Measurements from ENCODE around the gene RAB40AL. TPM values are rescaled to one million over a fixed set of nuclear protein-coding genes. Genes with fewer than 3 reads are reported as not detected.

Gene RAB40AL
- total and polyA plus RNA-seq, 2 of the 8 experiments (the other 6 are each of a cell fraction or from before 2014, with no cell fraction given), result 0.27 to 0.30 TPM

- Histone ChIP-seq H3K56ac (replicated peaks; ENCODE audit: insufficient read length, low read depth, low read length) (no peak overlapping the region), H3K14ac (ENCODE audit: insufficient read length) (no peak overlapping the region), H3K23me2 (ENCODE audit: low read depth, low read length) (no peaks in the 10 kb centered on the region), H3K79me1 (ENCODE audit: low read depth, low read length) (no peaks in the 10 kb centered on the region), H3K79me2 (ENCODE audit: control insufficient read depth in 1 of 2, insufficient read depth in 2 of 2, low read length in 2 of 2) (no peaks in the 10 kb centered on the region), H2BK5ac (ENCODE audit: low read depth, low read length) (no peak overlapping the region), H3K27me3 (replicated peaks in 1 of 4; ENCODE audit: control insufficient read depth in 3 of 4, extremely low read depth in 1 of 4, insufficient read depth in 3 of 4, low read length in 3 of 4) (no peaks in the 10 kb centered on the region), H3K4me2 (ENCODE audit: insufficient read depth in 1 of 2, low read depth in 2 of 2, low read length in 2 of 2) (no peak overlapping the region), H3K4me1 (replicated peaks in 1 of 4; ENCODE audit: control insufficient read depth in 3 of 4, insufficient read depth in 4 of 4, low read length in 3 of 4) (no peaks in the 10 kb centered on the region), H2BK15ac (ENCODE audit: low read length) (no peak overlapping the region), H3K4ac (replicated peaks; ENCODE audit: insufficient read length, low read depth, low read length) (no peak overlapping the region), H2AFZ (ENCODE audit: low read length) (no peak overlapping the region), H2BK20ac (ENCODE audit: low read length) (no peak overlapping the region), H3K9me3 (ENCODE audit: insufficient read depth in 2 of 2, low read depth in 1 of 2, low read length in 1 of 2) (no peaks in the 10 kb centered on the region), H4K20me1 (replicated peaks in 1 of 2; ENCODE audit: control insufficient read depth in 1 of 2, insufficient read depth in 2 of 2, low read length in 2 of 2) (peaks cover 0 to 2% of the 10 kb centered on the region in 2 experiments), H4K5ac (ENCODE audit: insufficient read length, low read depth, low read length) (no peak overlapping the region), H2AK5ac (ENCODE audit: low read depth, low read length) (no peak overlapping the region), H3K36me3 (ENCODE audit: control insufficient read depth in 2 of 4, insufficient read depth in 4 of 4, low read length in 3 of 4) (no peaks in the 10 kb centered on the region), H3K27ac (ENCODE audit: low read depth, low read length) (no peak overlapping the region), H3K9ac (replicated peaks in 1 of 4; ENCODE audit: extremely low read depth in 1 of 4, low read depth in 3 of 4, low read length in 3 of 4) (no peak overlapping the region), H3K23ac (ENCODE audit: insufficient read length) (no peak overlapping the region), H2BK120ac (replicated peaks; ENCODE audit: low read depth, low read length) (no peak overlapping the region), H3K4me3 (ENCODE audit: extremely low read depth in 1 of 4, insufficient read depth in 2 of 4, low read depth in 3 of 4, low read length in 4 of 4) (no peak overlapping the region), H2BK12ac (ENCODE audit: low read depth, low read length) (no peak overlapping the region), H4K91ac (replicated peaks; ENCODE audit: insufficient read length, low read length) (no peak overlapping the region), H4K8ac (ENCODE audit: extremely low read depth, insufficient read depth, low read length) (no peak overlapping the region), H3K18ac (ENCODE audit: extremely low read depth, low read length) (no peak overlapping the region)
- ChIA-PET POLR2A (ENCODE audit: partially characterized antibody) (no interaction called here), CTCF (ENCODE audit: partially characterized antibody) (no interaction called here)
- DNase-seq (ENCODE audit: low read depth in 1 of 2, low spot score in 2 of 2) (no peak), FAIRE-seq (no peak)
- 86% methylated on average over 1 of the region's 1 CpG; no CpG with 5 or more reads in 1 of the 2 experiments for WGBS, 2 experiments (ENCODE audit: extremely low coverage in 1 of 2, insufficient coverage in 1 of 2, insufficient read length in 1 of 2, insufficient replicate concordance in 2 of 2, low coverage in 1 of 2, low lambda C conversion rate in 2 of 2, missing lambda C conversion rate in 1 of 2)
- TF ChIP-seq SRF (IDR thresholded peaks at IDR 0.05; ENCODE audit: low read depth, low read length), result no peak
- no peak for TF ChIP-seq FOSL1 (IDR thresholded peaks at IDR 0.05; ENCODE audit: insufficient read depth, low read depth, low read length)
- no peak for TF ChIP-seq SP1 (IDR thresholded peaks at IDR 0.05; ENCODE audit: low read depth, low read length)
- TF ChIP-seq KDM5A (IDR thresholded peaks at IDR 0.05; ENCODE audit: low read length), result no peak
- no peak for TF ChIP-seq CTCF (IDR thresholded peaks at IDR 0.05; ENCODE audit: control extremely low read depth in 1 of 3, insufficient read depth in 1 of 3, low read depth in 1 of 3, low read length in 3 of 3)
- TF ChIP-seq TBP (IDR thresholded peaks at IDR 0.05; ENCODE audit: low read depth, low read length), result no peak
- no peak for TF ChIP-seq SIRT6 (IDR thresholded peaks at IDR 0.05; ENCODE audit: low read length)
Measured at GRCh38 chrX:102892103-102892502, 45.0 kb upstream of the RAB40AL start.

All from H1 (cell line).